ENCODE data around the gene TTI1.

The TTI1 gene

DNA sequence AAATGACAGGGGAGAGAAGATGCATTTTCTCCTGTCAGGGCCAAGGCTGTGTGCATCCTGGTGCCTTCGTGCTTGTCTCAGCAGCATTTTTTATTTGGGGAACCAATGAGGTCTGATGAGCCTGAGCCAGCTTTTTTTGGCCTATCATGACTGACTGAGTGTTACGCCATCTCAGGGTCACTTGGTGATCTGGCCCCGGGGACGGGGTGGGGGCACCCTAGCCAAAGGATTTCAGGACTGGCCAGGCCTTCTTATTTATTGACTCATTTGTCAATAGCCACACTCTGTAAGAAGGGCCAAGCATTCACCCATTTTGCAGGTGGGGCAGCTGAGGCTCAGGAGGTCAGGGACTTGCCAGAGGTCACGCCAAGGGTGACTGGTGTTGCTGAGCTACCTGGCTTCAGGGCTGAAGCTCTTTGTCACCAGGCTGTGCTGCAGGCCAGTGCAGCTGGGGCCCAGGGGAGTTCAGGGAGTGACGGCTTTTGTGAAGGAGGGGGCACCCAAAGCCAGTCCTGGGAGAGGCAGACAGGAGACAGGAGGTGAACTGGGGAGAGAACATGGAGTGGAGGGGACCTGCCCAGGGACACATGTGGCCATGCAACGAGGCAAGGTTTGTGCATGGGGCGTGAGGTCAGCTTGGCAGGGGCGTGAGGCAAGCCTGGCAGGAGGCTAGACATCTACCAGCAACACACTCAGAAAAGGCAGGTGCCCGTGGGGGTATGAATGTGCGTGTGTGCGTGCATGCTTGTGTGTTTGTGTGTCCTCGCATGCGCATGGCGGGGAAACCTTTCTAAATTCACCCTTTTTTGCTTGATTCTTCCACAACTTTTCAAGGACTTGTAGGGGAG, 99.2 kb downstream of the TTI1 start:
- TF ChIP-seq, protein P1, sequence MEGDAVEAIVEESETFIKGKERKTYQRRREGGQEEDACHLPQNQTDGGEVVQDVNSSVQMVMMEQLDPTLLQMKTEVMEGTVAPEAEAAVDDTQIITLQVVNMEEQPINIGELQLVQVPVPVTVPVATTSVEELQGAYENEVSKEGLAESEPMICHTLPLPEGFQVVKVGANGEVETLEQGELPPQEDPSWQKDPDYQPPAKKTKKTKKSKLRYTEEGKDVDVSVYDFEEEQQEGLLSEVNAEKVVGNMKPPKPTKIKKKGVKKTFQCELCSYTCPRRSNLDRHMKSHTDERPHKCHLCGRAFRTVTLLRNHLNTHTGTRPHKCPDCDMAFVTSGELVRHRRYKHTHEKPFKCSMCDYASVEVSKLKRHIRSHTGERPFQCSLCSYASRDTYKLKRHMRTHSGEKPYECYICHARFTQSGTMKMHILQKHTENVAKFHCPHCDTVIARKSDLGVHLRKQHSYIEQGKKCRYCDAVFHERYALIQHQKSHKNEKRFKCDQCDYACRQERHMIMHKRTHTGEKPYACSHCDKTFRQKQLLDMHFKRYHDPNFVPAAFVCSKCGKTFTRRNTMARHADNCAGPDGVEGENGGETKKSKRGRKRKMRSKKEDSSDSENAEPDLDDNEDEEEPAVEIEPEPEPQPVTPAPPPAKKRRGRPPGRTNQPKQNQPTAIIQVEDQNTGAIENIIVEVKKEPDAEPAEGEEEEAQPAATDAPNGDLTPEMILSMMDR (conservative IDR thresholded peaks at IDR 0.05; ENCODE audit: control insufficient read depth, insufficient read depth, low read depth, low read length): no peak
- no peak overlapping the region for H3K4me3 ChIP-seq (ENCODE audit: control insufficient read depth, low read depth, low read length)
- no peak for DNase-seq (ENCODE audit: low read depth)

Measured in fibroblast of mammary gland (primary cell).